Erythroblast (primary cell): Measurements from ENCODE around the gene ERVFRD-1.

Source experiments
- DNase-seq, 2 experiments: peaks; one replicate each; lab custom pipeline; 2025; lab: John Stamatoyannopoulos, UW
- GATA1 ChIP-seq: IDR thresholded peaks from 2 replicates; pipeline ENCODE4 v1.6.1; 2011; ENCODE audit warnings: low read depth, mild to moderate bottlenecking, control low read depth, low read length, moderate library complexity
- POLR2A ChIP-seq: IDR thresholded peaks from 2 replicates; pipeline ENCODE4 v1.6.1; 2011; ENCODE audit warnings: mild to moderate bottlenecking, low read length

The ERVFRD-1 gene, protein sequence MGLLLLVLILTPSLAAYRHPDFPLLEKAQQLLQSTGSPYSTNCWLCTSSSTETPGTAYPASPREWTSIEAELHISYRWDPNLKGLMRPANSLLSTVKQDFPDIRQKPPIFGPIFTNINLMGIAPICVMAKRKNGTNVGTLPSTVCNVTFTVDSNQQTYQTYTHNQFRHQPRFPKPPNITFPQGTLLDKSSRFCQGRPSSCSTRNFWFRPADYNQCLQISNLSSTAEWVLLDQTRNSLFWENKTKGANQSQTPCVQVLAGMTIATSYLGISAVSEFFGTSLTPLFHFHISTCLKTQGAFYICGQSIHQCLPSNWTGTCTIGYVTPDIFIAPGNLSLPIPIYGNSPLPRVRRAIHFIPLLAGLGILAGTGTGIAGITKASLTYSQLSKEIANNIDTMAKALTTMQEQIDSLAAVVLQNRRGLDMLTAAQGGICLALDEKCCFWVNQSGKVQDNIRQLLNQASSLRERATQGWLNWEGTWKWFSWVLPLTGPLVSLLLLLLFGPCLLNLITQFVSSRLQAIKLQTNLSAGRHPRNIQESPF

DNA sequence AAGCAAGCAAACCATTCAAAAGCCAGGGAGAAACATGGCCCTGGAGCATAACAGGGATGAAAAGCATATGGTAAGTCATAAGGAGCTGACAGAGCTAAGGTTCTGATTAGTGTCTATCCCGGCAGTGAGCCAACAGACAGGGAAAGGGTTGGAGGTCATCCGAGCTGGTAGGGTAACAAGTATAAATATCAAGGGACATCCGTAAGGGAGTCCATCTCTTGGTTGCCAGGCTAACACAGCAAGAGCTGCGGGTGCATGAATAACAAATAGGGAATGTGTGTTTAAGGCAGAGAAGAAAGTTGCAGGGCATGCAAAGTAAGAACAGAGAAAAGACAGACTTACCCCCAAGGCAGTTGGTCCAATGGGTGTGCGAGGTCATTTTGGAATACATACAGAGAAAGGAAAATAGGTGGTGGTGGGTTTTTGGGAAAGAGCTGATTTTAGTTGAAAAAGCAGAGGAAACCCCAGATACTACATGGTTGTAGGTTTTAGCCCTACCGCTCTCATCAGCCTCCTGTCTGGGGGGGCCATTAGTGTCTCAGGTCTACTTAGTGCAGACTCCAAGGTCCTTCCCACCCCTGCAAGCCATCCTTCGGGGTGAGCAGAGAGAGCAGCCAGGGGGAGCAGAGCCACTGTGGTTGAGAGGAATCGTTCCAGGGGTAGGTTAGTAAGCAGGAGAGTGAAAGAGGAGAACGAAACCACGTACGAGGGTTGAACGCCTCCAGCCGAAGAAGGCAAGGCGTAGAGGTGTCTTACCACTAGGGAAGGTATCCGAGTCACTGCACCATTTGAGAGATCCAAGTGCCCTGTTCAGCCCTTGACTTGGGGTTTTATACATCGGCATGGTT lies at the start of gene ERVFRD-1:
Gene ERVFRD-1 (minus strand): TSS at position 805 of the 848 bp plus-strand sequence. CDS start 6,415 bp downstream, outside the sequence.
- TF ChIP-seq POLR2A = no peak
- TF ChIP-seq GATA1 = no peak
- no peak for DNase-seq

DNA sequence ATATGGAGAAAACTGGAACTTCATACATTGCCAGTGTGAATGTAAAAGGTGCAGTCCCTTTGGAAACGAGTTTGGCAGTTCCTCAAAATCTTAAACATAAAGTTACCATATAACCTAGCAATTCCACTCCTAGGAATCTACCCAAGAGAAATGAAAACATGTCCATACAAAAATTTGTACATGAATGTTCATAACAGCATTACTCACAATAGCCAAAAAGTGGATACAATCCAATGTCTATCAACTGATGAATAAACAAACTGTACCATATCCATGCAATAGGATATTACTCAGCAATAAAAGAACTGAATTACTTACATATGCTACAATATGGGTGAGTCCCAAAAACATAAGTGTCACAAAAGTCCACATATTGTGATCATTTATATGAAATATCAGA lies 48.7 kb upstream of the ERVFRD-1 start:
- DNase-seq = no peak
- TF ChIP-seq GATA1 (no peak), POLR2A (no peak)

DNA sequence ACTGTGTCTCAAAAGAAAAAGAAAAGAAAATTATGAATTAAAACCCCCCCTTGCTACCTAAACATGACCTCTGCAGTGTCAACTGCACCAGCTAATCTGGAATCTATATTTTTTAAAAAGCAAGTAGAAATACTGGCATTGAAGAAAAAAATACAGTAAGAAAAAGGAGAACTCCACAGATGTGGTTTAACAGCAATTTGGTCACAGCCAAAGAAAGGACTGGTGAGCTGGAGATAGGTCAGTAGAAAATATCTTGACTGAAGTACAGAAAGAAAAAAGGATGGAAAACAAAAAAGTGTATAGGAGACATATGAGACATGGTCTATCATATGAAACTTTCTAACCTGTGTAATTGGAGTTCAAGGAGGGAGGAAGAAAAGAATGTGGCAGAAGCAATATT lies 44.1 kb upstream of the ERVFRD-1 start:
- TF ChIP-seq GATA1 (no peak), POLR2A (no peak)
- no peak for DNase-seq

DNA sequence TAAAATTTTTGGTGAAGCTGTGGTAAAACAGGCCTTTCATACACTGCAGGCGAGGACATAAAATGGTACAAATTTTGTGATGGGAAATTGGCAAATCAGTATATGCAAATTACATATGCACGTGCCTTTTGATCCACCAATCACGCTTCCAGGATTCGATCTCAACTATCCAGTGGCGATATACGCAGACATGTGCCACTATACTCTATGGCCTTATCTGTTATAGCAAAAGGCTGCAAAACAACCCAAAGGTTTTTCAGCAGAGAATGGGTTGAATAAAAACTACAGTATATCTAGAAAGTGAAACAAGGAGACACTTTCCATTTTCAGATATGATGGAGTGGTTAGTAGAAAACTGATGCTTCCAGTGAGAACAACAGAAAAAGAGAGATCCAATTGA lies 41.9 kb upstream of the ERVFRD-1 start:
- no peak for DNase-seq
- TF ChIP-seq GATA1 (no peak), POLR2A (no peak)

DNA sequence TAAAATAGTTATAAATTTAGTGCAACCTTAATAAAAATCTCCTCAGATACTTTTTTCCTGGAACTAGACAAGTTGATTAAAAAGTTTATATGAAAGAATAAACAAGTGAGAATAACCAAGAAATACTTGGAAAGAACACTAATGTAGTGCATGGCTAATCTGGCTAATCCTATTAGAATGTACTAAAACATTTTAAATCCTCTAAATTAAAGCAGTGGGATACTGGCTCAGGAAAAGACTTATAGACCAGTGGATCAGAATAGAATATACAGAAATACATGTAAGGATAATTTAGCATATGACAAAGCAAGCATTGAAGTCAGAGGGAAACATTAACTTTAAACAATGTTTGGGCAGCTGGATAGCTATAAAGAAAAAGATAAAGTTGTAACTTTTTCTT lies 41.1 kb upstream of the ERVFRD-1 start:
- no peak for DNase-seq
- no peak for TF ChIP-seq GATA1
- no peak for TF ChIP-seq POLR2A

DNA sequence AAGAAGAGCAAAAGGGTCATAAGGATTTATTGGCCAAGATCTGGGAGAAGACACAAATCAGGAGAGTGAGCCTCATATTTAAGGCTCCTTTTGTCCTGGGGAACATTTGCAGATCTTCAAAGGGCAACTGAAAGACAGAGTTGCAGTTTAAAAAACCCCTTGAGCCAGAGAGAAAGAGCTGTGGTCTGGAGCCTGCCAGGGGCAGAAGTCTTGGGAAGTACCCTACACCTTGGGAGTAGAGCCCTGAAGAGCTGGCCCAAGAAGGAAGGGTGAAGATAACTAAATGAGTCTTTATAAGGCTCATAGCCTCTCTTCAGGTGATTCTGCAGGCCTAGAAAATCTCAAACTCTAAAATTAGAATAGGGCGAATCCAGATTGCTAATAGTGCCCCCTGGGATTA lies 40.0 kb upstream of the ERVFRD-1 start:
- TF ChIP-seq POLR2A = no peak
- no peak for DNase-seq

DNA sequence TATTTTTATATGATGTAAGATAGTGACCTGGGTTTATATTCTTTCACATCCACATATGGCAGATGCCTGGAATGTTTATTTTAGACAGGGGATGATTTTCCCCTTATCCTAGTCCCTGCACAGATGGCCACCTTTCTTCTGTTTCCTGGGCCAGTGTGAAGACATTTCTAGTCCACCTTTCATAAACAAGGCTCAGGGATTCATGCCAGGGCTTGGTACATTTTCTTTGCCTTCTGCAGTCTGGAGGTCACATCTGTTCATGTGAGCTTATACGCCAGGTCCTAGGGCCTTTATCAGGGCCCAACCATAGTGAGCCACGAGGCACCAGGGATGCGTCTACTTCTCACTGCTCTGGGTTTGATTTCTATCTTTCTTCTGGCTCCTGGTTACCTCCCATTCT lies 38.0 kb upstream of the ERVFRD-1 start:
- TF ChIP-seq GATA1 (no peak), POLR2A (no peak)
- DNase-seq = no peak

DNA sequence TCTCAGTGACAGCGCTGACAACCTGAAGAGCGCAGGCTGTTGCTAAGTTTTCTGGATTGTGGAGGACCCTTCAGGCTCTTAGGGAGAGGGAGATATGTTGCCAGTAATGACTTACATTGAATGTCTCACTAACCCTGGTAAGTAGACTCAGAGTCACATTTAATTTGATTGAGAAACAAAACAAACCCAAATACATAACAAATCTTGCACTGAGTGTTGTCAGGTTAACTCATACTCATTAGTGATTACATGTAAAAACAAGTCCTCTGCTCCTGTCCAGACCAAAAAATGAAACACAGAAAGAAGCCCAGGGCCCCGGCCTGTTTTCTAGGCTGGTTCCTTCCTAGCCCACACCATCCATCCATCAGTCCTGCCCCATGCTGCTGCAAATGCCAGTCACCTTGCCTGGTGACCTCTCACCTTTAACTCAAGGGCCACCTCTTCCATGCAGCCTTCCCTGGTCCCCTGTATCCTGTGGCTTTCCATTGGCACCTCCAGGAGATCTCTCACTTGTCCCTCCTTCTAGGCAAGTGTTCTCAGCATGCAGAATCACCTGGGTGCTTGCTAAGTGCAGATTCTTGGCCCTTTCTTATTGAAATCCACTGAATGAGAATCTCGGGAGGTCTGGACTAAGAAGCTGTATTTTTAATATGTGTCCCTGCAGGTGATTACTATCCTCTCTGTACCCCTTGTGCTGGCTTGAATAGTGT lies 34.7 kb upstream of the ERVFRD-1 start:
- no peak for TF ChIP-seq GATA1
- no peak for TF ChIP-seq POLR2A
- DNase-seq = no peak

DNA sequence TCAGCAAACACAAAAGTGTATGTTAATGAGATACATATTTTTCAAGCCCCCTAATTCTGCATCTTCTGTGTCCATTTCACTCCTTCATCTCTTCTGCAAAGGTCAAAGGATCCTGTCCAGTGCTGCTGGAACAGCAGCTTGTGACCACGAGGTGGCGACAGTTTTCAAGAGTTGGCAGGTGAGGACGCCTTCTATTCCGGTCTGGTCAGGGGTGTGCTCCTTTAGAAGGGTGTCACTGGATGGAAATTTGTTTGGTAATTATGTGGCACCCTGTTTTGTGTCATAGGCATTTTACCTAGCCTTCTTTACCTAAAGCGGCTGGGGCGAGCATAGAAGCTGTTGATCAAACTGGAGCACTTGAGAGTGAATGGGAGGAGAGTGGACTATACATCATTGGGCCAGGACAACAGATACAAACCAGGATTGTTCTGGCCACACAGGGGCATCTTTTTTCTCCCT lies 32.9 kb upstream of the ERVFRD-1 start:
- TF ChIP-seq GATA1 (no peak), POLR2A (no peak)
- peak; percentile 67 to 83 for DNase-seq

DNA sequence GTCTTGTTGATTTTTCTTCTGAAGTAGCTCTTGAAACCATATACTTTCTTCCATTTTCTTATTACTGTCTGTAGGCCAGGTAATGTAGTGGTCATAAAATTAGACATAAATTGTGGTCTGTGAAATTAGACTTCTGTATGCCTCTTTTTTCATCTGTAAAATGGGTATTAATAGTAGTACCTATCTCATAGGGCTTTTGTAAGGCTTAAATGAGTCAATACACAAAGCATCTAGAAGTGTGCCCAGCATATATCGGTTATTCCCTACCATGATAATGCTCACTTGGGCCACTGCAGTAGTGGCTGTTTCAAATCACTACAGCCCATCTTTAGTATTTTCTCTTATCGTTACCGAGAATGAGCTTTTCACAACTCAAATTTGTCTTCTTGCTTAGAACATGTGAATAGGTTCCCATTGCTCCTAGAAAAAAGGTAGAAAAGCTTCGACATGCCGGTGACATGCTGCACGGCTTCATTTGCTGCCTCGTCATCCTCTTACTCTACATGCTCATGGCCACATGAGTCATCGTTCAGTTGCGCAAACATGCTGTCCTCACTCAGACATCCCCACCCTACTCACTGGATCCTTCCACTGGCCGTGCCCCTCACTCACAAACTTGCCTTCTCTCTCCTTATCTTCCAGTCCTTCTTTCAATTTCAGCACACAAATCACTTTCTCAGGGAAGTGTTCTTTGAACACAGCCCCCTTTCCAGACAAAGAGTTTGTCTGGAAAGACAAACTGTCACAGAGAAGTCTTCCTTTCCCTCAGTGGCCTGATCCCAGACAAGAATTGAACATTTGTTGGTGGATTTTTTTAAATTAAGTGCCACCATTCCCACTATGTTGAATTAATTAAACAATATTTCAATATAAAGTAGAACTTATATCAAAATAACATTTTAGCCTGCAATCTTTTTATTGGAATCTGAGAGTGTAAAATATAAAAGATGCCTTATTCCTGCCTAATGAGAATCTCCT lies 32.2 kb upstream of the ERVFRD-1 start:
- no peak for TF ChIP-seq GATA1
- TF ChIP-seq POLR2A = no peak
- DNase-seq = peak; percentile 73 to 90

DNA sequence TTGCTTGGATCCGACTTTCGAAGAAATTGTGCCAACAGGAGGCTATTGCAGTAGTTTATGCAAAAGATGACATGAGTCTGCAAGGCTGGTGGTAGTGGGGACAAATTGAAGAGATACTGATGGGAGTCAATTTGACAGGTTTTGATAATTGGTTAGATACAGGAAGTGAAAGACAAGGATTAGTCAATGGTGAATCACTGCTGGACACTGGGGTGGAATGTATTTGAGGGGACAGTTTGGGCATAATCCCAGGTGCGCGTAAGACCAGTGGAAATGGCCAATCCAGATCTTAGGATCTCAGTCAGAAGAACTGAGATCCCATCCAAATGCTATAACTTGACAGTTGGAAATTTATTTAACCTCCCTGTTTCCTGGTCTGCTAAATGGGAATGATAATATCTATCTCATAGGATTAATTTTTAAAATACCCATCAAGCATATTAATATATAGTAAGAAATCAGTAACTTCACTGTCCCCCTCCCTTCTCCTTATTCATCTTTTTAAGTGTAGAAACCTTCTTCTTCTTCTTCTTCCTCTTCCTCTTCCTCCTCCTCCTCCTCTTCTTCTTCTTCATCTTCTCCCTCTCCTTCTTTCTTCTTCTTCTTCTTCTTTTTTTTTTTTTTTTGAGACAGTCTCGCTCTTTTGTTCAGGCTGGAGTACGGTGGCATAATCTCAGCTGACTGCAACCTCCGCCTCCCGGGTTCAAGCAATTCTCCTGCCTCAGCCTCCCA lies 30.9 kb upstream of the ERVFRD-1 start:
- no peak for DNase-seq
- TF ChIP-seq POLR2A = no peak
- no peak for TF ChIP-seq GATA1

DNA sequence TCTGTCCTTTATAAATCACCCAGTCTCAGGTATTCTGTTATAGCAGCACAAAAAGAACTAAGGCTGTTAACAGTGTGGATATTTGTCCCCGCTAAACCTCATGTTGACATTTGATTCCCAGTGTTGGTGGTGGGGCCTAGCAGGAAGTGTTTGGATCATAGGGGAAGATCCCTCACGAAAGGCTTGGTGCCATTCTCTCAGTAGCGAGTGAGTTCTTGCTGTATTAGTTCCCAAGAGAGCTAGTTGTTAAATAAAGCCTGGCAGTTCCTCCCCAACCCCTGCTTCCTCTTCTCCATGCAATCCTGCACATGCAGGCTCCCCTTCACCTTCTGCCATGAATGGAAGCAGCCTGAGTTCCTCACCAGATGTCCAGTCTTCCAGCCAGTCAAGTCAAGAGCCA lies 29.8 kb upstream of the ERVFRD-1 start:
- no peak for DNase-seq
- TF ChIP-seq GATA1 = no peak
